Measurements from ENCODE around the gene KRTAP12-4.

Gene KRTAP12-4

DNA sequence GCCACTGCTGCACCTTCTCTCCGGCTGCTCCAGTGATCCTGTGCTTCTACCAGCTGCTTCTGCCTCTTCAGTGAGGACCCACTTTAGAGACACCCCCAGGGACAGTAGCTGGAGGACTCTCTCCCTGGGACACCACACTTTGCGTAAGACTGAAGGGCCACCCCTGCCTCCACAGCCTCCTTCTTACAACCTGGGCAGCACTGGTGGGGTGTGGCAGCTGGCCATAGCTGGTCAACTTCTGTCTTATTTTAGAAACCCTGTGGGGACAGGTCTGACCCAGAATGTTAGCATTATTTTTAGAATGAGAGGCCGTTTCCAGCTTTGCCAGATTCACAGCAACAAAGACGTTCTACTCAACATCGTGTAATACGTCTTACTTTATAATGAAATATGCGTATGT lies 28.7 kb downstream of the KRTAP12-4 start:
- TF ChIP-seq TAF1 (IDR thresholded peaks at IDR 0.05; ENCODE audit: low read depth, low read length): no peak
- no peak for TF ChIP-seq POU2F2 (IDR thresholded peaks at IDR 0.05; ENCODE audit: low read depth, low read length)
- TF ChIP-seq POLR2AphosphoS5 (IDR thresholded peaks at IDR 0.05; ENCODE audit: low read depth, low read length): no peak
- TF ChIP-seq POLR2A (IDR thresholded peaks at IDR 0.05; ENCODE audit: low read depth, low read length): no peak
- TF ChIP-seq PAX5 (IDR thresholded peaks at IDR 0.05; ENCODE audit: insufficient read depth, low read length, severe bottlenecking): no peak
- TF ChIP-seq SPI1 (IDR thresholded peaks at IDR 0.05; ENCODE audit: low read depth, low read length): no peak
- DNase-seq (ENCODE audit: insufficient read length, low spot score) (no peak), FAIRE-seq (no peak)

DNA sequence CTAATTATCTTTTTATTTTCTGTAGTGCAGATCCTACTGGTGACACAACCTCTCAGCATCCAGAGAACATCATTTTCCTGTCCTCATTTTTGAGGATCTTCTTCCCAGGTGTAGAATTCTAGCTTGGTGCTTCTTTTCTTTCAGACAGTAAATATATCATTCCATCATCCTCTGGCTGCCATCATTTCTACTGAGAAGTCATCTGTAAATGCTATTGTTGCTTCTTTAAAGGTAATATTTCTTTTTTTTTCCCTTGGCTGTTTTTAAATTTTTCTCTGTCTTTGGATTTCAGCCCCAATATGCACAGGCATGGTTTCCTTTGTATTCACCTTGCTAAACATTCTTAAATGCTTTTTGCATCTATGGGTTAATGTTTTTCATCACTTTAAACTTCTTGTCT lies 30.9 kb downstream of the KRTAP12-4 start:
- no peak for FAIRE-seq
- TF ChIP-seq SPI1 (IDR thresholded peaks at IDR 0.05; ENCODE audit: low read depth, low read length) (no peak), POU2F2 (IDR thresholded peaks at IDR 0.05; ENCODE audit: low read depth, low read length) (no peak), POLR2A (IDR thresholded peaks at IDR 0.05; ENCODE audit: low read depth, low read length) (no peak), POLR2AphosphoS5 (IDR thresholded peaks at IDR 0.05; ENCODE audit: low read depth, low read length) (no peak), TAF1 (IDR thresholded peaks at IDR 0.05; ENCODE audit: low read depth, low read length) (no peak), PAX5 (IDR thresholded peaks at IDR 0.05; ENCODE audit: insufficient read depth, low read length, severe bottlenecking) (no peak)
- no peak for DNase-seq (ENCODE audit: insufficient read length, low spot score)

DNA sequence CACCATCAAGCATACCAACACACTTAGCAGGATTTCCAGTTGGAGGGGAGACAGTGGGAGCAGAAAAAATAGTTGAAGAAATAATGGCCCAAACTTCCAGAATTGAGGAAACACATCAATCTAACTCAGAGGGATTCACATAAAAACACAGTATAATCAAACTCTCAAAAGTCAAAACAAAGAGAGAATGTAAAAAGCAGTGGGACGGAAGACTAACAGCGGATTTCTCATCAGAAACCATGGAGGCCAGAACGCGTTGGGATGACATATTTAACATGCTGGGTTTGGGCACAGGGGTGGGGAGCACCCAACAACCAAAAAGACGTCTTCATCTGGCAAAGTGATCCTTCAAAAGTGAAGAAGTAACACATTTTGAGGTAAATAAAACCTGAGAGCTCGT lies 34.6 kb downstream of the KRTAP12-4 start:
- DNase-seq (ENCODE audit: insufficient read length, low spot score) (no peak), FAIRE-seq (no peak)
- TF ChIP-seq PAX5 (IDR thresholded peaks at IDR 0.05; ENCODE audit: insufficient read depth, low read length, severe bottlenecking): no peak
- TF ChIP-seq SPI1 (IDR thresholded peaks at IDR 0.05; ENCODE audit: low read depth, low read length): no peak
- no peak for TF ChIP-seq POU2F2 (IDR thresholded peaks at IDR 0.05; ENCODE audit: low read depth, low read length)
- TF ChIP-seq POLR2AphosphoS5 (IDR thresholded peaks at IDR 0.05; ENCODE audit: low read depth, low read length): no peak
- TF ChIP-seq POLR2A (IDR thresholded peaks at IDR 0.05; ENCODE audit: low read depth, low read length): no peak
- no peak for TF ChIP-seq TAF1 (IDR thresholded peaks at IDR 0.05; ENCODE audit: low read depth, low read length)

DNA sequence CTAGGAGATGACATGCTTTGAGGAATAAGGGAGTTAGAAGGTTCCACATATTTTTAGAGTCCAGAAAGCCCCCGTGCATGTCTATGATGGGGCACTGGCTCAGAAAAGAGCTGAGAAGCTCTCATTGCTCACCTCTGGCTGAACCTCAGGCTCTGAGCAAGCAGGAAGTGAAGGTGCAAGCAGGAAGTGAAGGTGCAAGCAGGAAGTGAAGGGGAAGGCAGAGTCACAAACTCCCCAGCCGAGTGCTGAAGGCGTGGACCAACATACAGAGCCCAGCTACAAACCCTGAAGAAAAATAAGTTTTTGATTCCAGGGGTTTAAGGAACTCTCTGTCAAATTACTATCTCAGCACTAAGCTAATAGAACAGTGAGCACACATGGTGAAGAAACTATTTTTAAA lies 35.5 kb downstream of the KRTAP12-4 start:
- FAIRE-seq: no peak
- DNase-seq (ENCODE audit: insufficient read length, low spot score): no peak

DNA sequence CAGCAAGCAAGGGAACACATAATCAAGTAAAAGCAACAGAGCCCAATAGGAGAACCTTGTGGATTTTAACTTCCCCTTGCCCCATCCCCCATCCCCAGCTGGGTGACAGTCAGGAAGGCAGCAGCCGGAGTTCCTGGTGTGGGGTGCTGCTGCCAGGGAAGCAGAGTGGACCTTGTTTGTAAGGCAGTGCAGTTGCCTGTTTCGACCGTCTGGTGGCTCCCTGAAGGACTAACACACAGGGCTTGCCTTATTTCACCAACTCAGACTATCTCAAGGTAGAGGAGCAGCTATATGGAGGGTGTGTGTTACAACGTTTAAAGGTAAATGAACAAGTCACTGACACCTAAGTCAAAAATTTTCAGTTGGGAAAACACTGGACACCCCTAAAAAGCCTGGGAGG lies 36.0 kb downstream of the KRTAP12-4 start:
- DNase-seq (ENCODE audit: insufficient read length, low spot score): no peak
- TF ChIP-seq PAX5 (IDR thresholded peaks at IDR 0.05; ENCODE audit: insufficient read depth, low read length, severe bottlenecking) (no peak), TAF1 (IDR thresholded peaks at IDR 0.05; ENCODE audit: low read depth, low read length) (no peak), POLR2AphosphoS5 (IDR thresholded peaks at IDR 0.05; ENCODE audit: low read depth, low read length) (no peak), POLR2A (IDR thresholded peaks at IDR 0.05; ENCODE audit: low read depth, low read length) (no peak), POU2F2 (IDR thresholded peaks at IDR 0.05; ENCODE audit: low read depth, low read length) (no peak), SPI1 (IDR thresholded peaks at IDR 0.05; ENCODE audit: low read depth, low read length) (no peak)
- no peak for FAIRE-seq

More for the DNA sequence above, 35.5 kb downstream of the KRTAP12-4 start:
- no peak for TF ChIP-seq SPI1 (IDR thresholded peaks at IDR 0.05; ENCODE audit: low read depth, low read length)
- TF ChIP-seq POU2F2 (IDR thresholded peaks at IDR 0.05; ENCODE audit: low read depth, low read length): no peak
- TF ChIP-seq PAX5 (IDR thresholded peaks at IDR 0.05; ENCODE audit: insufficient read depth, low read length, severe bottlenecking): no peak

DNA sequence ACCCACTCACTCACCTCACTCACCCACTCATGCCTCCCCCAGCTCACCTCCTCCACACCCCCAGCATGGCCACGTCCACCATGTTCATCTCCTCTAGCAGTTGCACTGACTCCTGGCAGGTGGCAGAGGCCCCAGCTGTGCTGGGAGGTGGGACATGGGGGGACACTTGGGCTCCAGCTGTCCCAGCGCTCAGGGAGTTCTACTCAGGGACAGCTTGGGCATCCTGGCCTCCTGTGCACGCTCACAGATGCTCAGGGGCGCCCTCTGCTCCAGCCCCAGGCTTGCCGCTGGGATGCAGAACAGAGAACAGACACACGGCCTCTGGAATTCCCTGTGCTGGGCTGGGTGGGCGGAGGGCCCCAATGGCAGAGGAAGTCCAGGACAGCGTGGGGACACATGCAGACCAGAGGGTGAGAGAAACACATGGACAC lies 37.4 kb downstream of the KRTAP12-4 start:
- TF ChIP-seq POLR2AphosphoS5 (IDR thresholded peaks at IDR 0.05; ENCODE audit: low read depth, low read length) (no peak), PAX5 (IDR thresholded peaks at IDR 0.05; ENCODE audit: insufficient read depth, low read length, severe bottlenecking) (no peak), POLR2A (IDR thresholded peaks at IDR 0.05; ENCODE audit: low read depth, low read length) (no peak), SPI1 (IDR thresholded peaks at IDR 0.05; ENCODE audit: low read depth, low read length) (no peak), POU2F2 (IDR thresholded peaks at IDR 0.05; ENCODE audit: low read depth, low read length) (no peak), TAF1 (IDR thresholded peaks at IDR 0.05; ENCODE audit: low read depth, low read length) (no peak)
- DNase-seq (ENCODE audit: insufficient read length, low spot score) (no peak), FAIRE-seq (no peak)

DNA sequence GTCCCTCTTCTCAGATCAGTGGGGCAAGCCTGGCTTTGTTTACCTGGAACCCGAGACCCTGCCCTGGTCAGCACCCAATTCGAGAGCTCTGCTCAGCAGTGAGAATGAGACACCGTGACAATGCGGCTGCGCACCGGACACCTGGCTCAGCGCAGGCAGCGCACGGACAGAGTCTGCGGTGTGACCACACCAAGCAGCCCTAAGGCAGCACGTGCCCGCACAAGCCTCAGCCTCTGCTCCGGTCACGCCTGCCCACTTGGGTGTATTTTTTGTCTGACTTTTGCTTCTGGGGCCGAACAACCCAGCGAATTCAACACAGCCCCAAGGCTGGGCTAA lies 37.9 kb downstream of the KRTAP12-4 start:
- DNase-seq (ENCODE audit: insufficient read length, low spot score): no peak

DNA sequence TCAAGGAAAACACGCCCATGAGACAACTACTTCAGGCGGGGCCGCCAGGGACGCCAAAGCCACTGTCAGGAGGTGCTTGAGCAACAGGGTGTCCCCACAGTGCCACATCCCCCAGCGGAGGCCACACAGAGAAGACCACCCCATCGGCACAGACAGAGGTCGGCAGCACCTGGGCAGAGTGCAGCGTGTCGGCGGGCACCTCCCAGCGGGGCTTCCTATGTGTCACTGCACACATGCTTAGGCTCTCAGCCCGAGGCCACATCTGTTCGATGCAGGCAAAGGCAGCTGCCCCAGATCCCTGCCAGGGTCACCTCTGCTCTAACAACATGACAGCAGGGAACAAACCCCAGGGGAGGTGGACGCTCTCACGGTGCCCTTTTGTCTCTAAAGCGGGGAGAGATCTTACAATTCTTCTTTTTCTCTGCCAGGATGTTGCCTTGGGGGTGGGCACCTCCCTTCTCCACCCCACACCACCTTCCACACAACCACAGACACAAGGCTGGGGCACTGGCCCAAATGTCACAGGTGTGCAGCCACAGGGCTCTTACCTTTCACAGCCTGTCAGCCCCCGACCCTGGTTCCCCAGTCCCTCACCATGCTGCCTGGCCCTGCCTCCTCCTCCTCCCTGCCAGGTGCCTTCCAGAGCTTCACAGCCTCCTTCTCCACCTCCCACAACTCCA lies 38.4 kb downstream of the KRTAP12-4 start:
- TF ChIP-seq POLR2AphosphoS5 (IDR thresholded peaks at IDR 0.05; ENCODE audit: low read depth, low read length): no peak
- no peak for TF ChIP-seq SPI1 (IDR thresholded peaks at IDR 0.05; ENCODE audit: low read depth, low read length)
- no peak for TF ChIP-seq POU2F2 (IDR thresholded peaks at IDR 0.05; ENCODE audit: low read depth, low read length)
- no peak for TF ChIP-seq TAF1 (IDR thresholded peaks at IDR 0.05; ENCODE audit: low read depth, low read length)
- TF ChIP-seq POLR2A (IDR thresholded peaks at IDR 0.05; ENCODE audit: low read depth, low read length): no peak
- DNase-seq (ENCODE audit: insufficient read length, low spot score) (no peak), FAIRE-seq (no peak)

More for the DNA sequence above, 37.9 kb downstream of the KRTAP12-4 start:
- no peak for TF ChIP-seq TAF1 (IDR thresholded peaks at IDR 0.05; ENCODE audit: low read depth, low read length)
- TF ChIP-seq POLR2A (IDR thresholded peaks at IDR 0.05; ENCODE audit: low read depth, low read length): no peak
- TF ChIP-seq SPI1 (IDR thresholded peaks at IDR 0.05; ENCODE audit: low read depth, low read length): no peak
- no peak for TF ChIP-seq POLR2AphosphoS5 (IDR thresholded peaks at IDR 0.05; ENCODE audit: low read depth, low read length)
- TF ChIP-seq POU2F2 (IDR thresholded peaks at IDR 0.05; ENCODE audit: low read depth, low read length): no peak
- TF ChIP-seq PAX5 (IDR thresholded peaks at IDR 0.05; ENCODE audit: insufficient read depth, low read length, severe bottlenecking): no peak
- no peak for FAIRE-seq

DNA sequence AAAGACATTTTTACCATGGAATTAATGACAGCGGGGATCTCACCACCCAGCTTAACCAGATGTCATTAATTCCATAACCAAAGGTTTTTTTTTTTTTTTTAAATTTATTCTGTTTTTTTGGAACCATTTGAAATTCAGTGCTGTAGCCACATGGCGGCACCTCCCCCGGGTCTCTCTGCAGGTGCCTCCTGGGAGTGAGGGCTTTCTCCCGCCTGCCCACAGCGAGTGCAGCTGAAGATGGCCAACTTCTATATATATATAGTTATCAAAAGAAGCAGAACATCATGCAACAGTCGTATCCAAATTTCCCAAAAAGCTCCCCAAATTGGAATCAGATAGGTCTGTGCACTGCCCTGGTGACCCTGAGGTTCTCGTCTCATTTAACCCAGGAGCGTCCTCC lies 39.0 kb downstream of the KRTAP12-4 start:
- FAIRE-seq (no peak), DNase-seq (ENCODE audit: insufficient read length, low spot score) (no peak)
- TF ChIP-seq SPI1 (IDR thresholded peaks at IDR 0.05; ENCODE audit: low read depth, low read length): no peak
- TF ChIP-seq POLR2A (IDR thresholded peaks at IDR 0.05; ENCODE audit: low read depth, low read length): no peak
- TF ChIP-seq TAF1 (IDR thresholded peaks at IDR 0.05; ENCODE audit: low read depth, low read length): no peak
- no peak for TF ChIP-seq POLR2AphosphoS5 (IDR thresholded peaks at IDR 0.05; ENCODE audit: low read depth, low read length)
- TF ChIP-seq PAX5 (IDR thresholded peaks at IDR 0.05; ENCODE audit: insufficient read depth, low read length, severe bottlenecking): no peak
- no peak for TF ChIP-seq POU2F2 (IDR thresholded peaks at IDR 0.05; ENCODE audit: low read depth, low read length)

DNA sequence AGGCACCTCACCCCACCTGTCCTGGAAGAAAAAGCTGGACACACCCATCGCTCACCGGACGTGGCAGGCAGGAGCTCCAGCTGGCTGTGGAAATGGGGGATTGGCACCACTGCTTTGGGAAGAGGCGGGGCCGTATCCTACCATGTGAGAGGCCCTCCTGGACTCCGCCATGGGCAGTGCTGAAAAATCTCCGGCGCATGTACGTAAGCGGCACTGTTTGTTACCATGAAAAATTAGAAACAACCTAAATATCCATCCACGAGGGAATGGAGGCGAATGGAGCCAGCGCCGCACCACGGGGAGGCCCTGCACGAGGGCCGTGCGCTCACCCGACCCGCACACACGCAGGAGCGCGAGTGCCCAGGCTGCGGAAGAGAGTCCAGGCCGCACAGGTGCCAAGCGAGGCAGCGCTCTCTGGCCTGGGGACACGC lies 39.5 kb downstream of the KRTAP12-4 start:
- TF ChIP-seq SPI1 (IDR thresholded peaks at IDR 0.05; ENCODE audit: low read depth, low read length) (no peak), POU2F2 (IDR thresholded peaks at IDR 0.05; ENCODE audit: low read depth, low read length) (no peak), PAX5 (IDR thresholded peaks at IDR 0.05; ENCODE audit: insufficient read depth, low read length, severe bottlenecking) (no peak), POLR2AphosphoS5 (IDR thresholded peaks at IDR 0.05; ENCODE audit: low read depth, low read length) (no peak), POLR2A (IDR thresholded peaks at IDR 0.05; ENCODE audit: low read depth, low read length) (no peak), TAF1 (IDR thresholded peaks at IDR 0.05; ENCODE audit: low read depth, low read length) (no peak)
- DNase-seq (ENCODE audit: insufficient read length, low spot score) (no peak), FAIRE-seq (no peak)

All from GM12891 (cell line).